HG02884 (cell line): ENCODE results near the gene EPAS1.

Experiments used
- ATAC-seq: cut with Tn5 transposase; IDR thresholded peaks from one replicate; pipeline ENCODE4 v1.9.1; 2021; ENCODE audit warnings: mild to moderate bottlenecking, moderate library complexity; ENCODE audit not compliant: unreplicated experiment

EPAS1 gene

DNA sequence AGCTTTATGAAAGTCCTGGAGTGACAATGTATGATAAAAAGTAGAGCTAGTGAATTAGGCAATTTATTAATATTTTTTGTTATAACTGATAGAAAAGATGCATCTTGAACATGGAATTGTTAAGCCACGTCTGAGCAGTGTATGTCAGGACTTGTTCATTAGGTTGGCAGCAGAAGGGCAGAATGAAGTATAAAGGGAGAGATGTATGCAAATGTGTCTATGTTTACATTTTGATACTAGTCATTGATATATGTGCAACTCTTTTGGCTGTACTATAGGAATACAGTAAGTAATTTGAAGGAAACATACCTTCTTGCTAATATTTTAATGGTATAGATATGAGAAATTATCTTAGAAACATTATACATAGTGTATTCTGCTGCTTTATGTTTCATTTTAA, 133.2 kb downstream of the EPAS1 start:
- ATAC-seq = no peak

DNA sequence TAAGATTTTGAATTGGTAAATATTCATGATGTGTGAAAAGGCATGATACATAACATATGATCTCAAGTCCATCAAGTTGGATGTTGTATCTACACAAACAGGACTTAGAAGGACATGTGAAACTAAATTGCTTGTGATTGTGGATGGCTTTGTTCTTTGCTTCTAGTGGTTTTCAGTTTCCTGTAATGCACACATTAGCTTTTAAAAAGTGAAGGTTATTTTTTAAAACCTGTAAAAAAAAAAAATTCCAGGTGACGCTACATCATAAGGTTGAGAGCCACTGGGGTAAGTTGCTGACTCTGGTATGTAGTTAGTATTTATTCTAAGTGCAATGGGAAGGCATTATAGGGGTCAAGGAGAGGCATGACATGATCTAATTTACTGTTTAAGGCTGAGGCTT, 133.8 kb downstream of the EPAS1 start:
- ATAC-seq = no peak

- no peak for ATAC-seq
Measured at GRCh38 chr2:46431481-46432235, 134.5 kb downstream of the EPAS1 start.

DNA sequence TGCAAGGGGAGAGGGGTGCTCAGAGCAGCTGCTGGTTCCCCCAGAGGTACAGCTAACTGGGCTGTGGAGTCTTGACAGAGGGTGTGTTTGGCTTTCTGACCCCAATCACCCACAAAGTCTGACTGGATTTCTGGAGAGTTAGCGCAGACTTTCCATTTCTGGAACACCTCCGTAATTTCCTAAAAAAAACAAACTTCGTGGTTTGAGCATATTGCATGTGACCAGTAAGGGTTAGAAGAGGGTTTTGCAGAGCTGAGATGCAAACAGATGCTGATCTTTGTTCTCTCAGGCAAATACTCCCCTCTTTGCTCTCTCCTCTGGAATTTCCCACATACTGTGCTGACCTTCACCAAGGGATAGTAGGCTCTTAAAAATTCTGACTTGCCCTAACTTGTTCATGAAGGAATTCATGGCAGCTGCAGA, 137.7 kb downstream of the EPAS1 start:
- ATAC-seq = no peak

- no peak for ATAC-seq
Measured at GRCh38 chr2:46435353-46435752, 138.1 kb downstream of the EPAS1 start.

DNA sequence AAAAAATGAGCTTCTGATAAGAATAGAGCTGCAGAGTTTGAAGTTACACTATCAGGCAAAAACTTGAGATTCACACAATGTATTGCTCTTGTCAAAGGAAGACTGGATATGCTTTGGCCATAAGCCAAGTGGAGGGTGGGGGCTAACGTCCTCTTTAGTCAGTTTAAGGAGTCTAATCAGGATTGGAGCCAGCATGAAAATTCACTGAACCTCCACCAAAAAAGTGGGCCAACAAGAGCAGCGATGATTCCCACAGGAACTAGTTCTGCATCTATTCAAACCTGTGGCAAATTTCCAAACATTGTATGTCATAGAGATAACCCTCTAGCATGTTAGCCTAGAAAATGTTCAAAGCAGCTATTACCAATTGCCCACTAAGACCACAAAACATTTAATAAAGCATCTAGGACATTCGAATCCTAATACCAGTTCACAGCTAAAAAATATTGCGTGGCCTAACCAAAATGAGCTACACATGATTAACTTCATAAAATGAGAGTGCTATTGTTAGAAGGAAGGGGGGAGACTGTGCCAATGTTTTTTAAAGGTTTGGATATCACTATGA, 138.7 kb downstream of the EPAS1 start:
- no peak for ATAC-seq
